Activated CD4-positive, alpha-beta T cell treated with anti-CD3 and anti-CD28 coated beads, Interleukin-2, amount 10 ng/mL, durations not matched to agents 7 days and 5 days (primary cell): ENCODE data around the gene TERF2IP. TPM values are rescaled to one million over a fixed set of nuclear protein-coding genes. Genes with fewer than 3 reads are reported as not detected.

ENCODE experiments used
- CTCF ChIA-PET: fragments of 350-600 bp; sonication (Branson Sonifier 250); formaldehyde crosslinking; loops from one replicate; lab custom pipeline; 2021; ENCODE audit warnings: antibody characterized with exemption; lab: Charles Lee
- POLR2A ChIA-PET: fragments of 350-600 bp; sonication (Branson Sonifier 250); formaldehyde crosslinking; loops from one replicate; lab custom pipeline; 2021; ENCODE audit warnings: antibody characterized with exemption; lab: Charles Lee
- DNase-seq: peaks from one replicate; pipeline ENCODE4 v3.0.0-alpha.2; 2020
- H3K27ac Mint-ChIP-seq: one replicate; pipeline ENCODE4 v1.8.0; 2021; ENCODE audit warnings: mild to moderate bottlenecking, moderate library complexity, mixed read lengths
- H3K27me3 Mint-ChIP-seq: one replicate; pipeline ENCODE4 v1.8.0; 2021; ENCODE audit warnings: mixed read lengths
- H3K36me3 Mint-ChIP-seq: one replicate; pipeline ENCODE4 v1.8.0; 2021; ENCODE audit warnings: low read depth, mixed read lengths
- H3K4me1 Mint-ChIP-seq: one replicate; pipeline ENCODE4 v1.8.0; 2021; ENCODE audit warnings: mixed read lengths
- H3K4me3 Mint-ChIP-seq: one replicate; pipeline ENCODE4 v1.8.0; 2021; ENCODE audit warnings: mild to moderate bottlenecking, moderate library complexity, mixed read lengths
- H3K9me3 Mint-ChIP-seq: one replicate; pipeline ENCODE4 v1.8.0; 2021; ENCODE audit warnings: mixed read lengths
- total RNA-seq, 2 experiments: library from RNA; stranded (reverse); gene quantifications; one replicate each; pipeline ENCODE4 v1.2.3, GENCODE V29; 2021

TERF2IP gene
- total RNA-seq, 2 experiments from 2014 or later: 69.2 to 70.1 TPM

- peak; percentile 14 for DNase-seq
- peak overlapping the region; percentile 99 for H3K27ac Mint-ChIP-seq
- ChIA-PET CTCF (interaction anchor here (0.7 to 2.5 kb wide), 6 partner anchors 8 to 421 kb away, joined by 3 to 15 read pairs (median 4); partner anchors contain the start of genes TMEM170A and TMEM231), POLR2A (interaction anchor here (0.7 kb wide), 1 partner anchor 49 kb away, joined by 3 read pairs; no protein-coding TSS in a partner anchor)
- peaks cover 50% of the 10 kb centered on the region for H3K36me3 Mint-ChIP-seq
- H3K27me3 Mint-ChIP-seq: no peaks in the 10 kb centered on the region
- H3K4me3 Mint-ChIP-seq: peak overlapping the region; percentile 91
- H3K4me1 Mint-ChIP-seq: peaks cover 57% of the 10 kb centered on the region
- no peaks in the 10 kb centered on the region for H3K9me3 Mint-ChIP-seq
Measured at GRCh38 chr16:75621170-75621477, 26.4 kb upstream of the TERF2IP start.

GRCh38 chr16:75622761-75623605, 24.6 kb upstream of the TERF2IP start, which contains the start of gene ADAT1:
TSS of gene ADAT1 (minus strand) at chr16:75623281. CDS start at chr16:75620799, 2,482 bp downstream.
- Mint-ChIP-seq H3K36me3 (peaks cover 53% of the 10 kb centered on the region), H3K27ac (peak within 1 kb of the TSS; percentile 99), H3K9me3 (no peaks in the 10 kb centered on the region), H3K27me3 (no peaks in the 10 kb centered on the region), H3K4me1 (peaks cover 57% of the 10 kb centered on the region), H3K4me3 (peak within 1 kb of the TSS; percentile 91)
- POLR2A ChIA-PET: interaction anchor here (0.6 to 1.5 kb wide), 3 partner anchors 25 to 58 kb away, joined by 3 to 5 read pairs (median 4); partner anchors contain the start of genes KARS1 and TERF2IP
- CTCF ChIA-PET: interaction anchor here (0.6 to 2.5 kb wide), 9 partner anchors 11 to 1324 kb away, joined by 3 to 15 read pairs (median 3); partner anchors contain the start of gene TMEM170A
- DNase-seq: peak; percentile 98

- Mint-ChIP-seq H3K9me3 (no peaks in the 10 kb centered on the region), H3K4me1 (peaks cover 64% of the 10 kb centered on the region), H3K36me3 (peaks cover 59% of the 10 kb centered on the region), H3K27ac (peak overlapping the region; percentile 73), H3K27me3 (no peaks in the 10 kb centered on the region), H3K4me3 (peak overlapping the region; percentile 23)
- CTCF ChIA-PET: no interaction called here
- no peak for DNase-seq
- POLR2A ChIA-PET: no interaction called here
Measured at GRCh38 chr16:75624921-75625334, 22.6 kb upstream of the TERF2IP start.

GRCh38 chr16:75626806-75627205, 20.8 kb upstream of the TERF2IP start:
- no peaks in the 10 kb centered on the region for H3K9me3 Mint-ChIP-seq
- H3K36me3 Mint-ChIP-seq: peaks cover 66% of the 10 kb centered on the region
- peak overlapping the region; percentile 77 for H3K27ac Mint-ChIP-seq
- H3K4me1 Mint-ChIP-seq: peaks cover 46% of the 10 kb centered on the region
- POLR2A ChIA-PET: no interaction called here
- H3K27me3 Mint-ChIP-seq: no peaks in the 10 kb centered on the region
- no peak for DNase-seq
- CTCF ChIA-PET: interaction anchor here (0.9 to 2.6 kb wide), 4 partner anchors 10 to 162 kb away, joined by 3 to 5 read pairs (median 4); partner anchors contain the start of genes KARS1 and TERF2IP
- H3K4me3 Mint-ChIP-seq: no peak overlapping the region

GRCh38 chr16:75627851-75628250, 19.7 kb upstream of the TERF2IP start:
- ChIA-PET POLR2A (interaction anchor here (0.6 kb wide), 1 partner anchor 68 kb away, joined by 3 read pairs; no protein-coding TSS in a partner anchor), CTCF (interaction anchor here (2.6 kb wide), 1 partner anchor 163 kb away, joined by 5 read pairs; no protein-coding TSS in a partner anchor)
- Mint-ChIP-seq H3K27me3 (no peaks in the 10 kb centered on the region), H3K27ac (peak overlapping the region; percentile 77), H3K36me3 (peaks cover 72% of the 10 kb centered on the region), H3K4me1 (peaks cover 38% of the 10 kb centered on the region), H3K9me3 (no peaks in the 10 kb centered on the region), H3K4me3 (no peak overlapping the region)
- no peak for DNase-seq

- H3K27ac Mint-ChIP-seq: peak overlapping the region; percentile 77
- DNase-seq: no peak
- ChIA-PET POLR2A (interaction anchor here (0.6 kb wide), 1 partner anchor 69 kb away, joined by 3 read pairs; no protein-coding TSS in a partner anchor), CTCF (interaction anchor here (2.6 kb wide), 1 partner anchor 163 kb away, joined by 5 read pairs; no protein-coding TSS in a partner anchor)
- no peaks in the 10 kb centered on the region for H3K27me3 Mint-ChIP-seq
- no peak overlapping the region for H3K4me3 Mint-ChIP-seq
- H3K4me1 Mint-ChIP-seq: peaks cover 38% of the 10 kb centered on the region
- peaks cover 76% of the 10 kb centered on the region for H3K36me3 Mint-ChIP-seq
- H3K9me3 Mint-ChIP-seq: no peaks in the 10 kb centered on the region
Measured at GRCh38 chr16:75628351-75628750, 19.2 kb upstream of the TERF2IP start.

GRCh38 chr16:75629132-75629531, 18.4 kb upstream of the TERF2IP start:
- DNase-seq: no peak
- H3K27ac Mint-ChIP-seq: peak overlapping the region; percentile 39
- no peak overlapping the region for H3K4me3 Mint-ChIP-seq
- peaks cover 83% of the 10 kb centered on the region for H3K36me3 Mint-ChIP-seq
- H3K27me3 Mint-ChIP-seq: no peaks in the 10 kb centered on the region
- POLR2A ChIA-PET: no interaction called here
- H3K4me1 Mint-ChIP-seq: peaks cover 38% of the 10 kb centered on the region
- H3K9me3 Mint-ChIP-seq: no peaks in the 10 kb centered on the region
- CTCF ChIA-PET: no interaction called here

GRCh38 chr16:75630052-75630451, 17.5 kb upstream of the TERF2IP start:
- ChIA-PET CTCF (interaction anchor here (1.0 to 1.1 kb wide), 2 partner anchors 11 to 19 kb away, joined by 3 to 4 read pairs; no protein-coding TSS in a partner anchor), POLR2A (no interaction called here)
- Mint-ChIP-seq H3K36me3 (peaks cover 81% of the 10 kb centered on the region), H3K9me3 (no peaks in the 10 kb centered on the region), H3K27me3 (no peaks in the 10 kb centered on the region), H3K4me3 (no peak overlapping the region), H3K27ac (no peak overlapping the region), H3K4me1 (peaks cover 33% of the 10 kb centered on the region)
- DNase-seq: no peak

GRCh38 chr16:75632857-75633256, 14.7 kb upstream of the TERF2IP start:
- Mint-ChIP-seq H3K36me3 (peaks cover 81% of the 10 kb centered on the region), H3K27ac (no peak overlapping the region), H3K9me3 (no peaks in the 10 kb centered on the region)

GRCh38 chr16:75635036-75635435, 12.5 kb upstream of the TERF2IP start:
- no peak for DNase-seq
- Mint-ChIP-seq H3K4me3 (no peak overlapping the region), H3K4me1 (peaks cover 13% of the 10 kb centered on the region), H3K9me3 (no peaks in the 10 kb centered on the region), H3K27me3 (no peaks in the 10 kb centered on the region), H3K36me3 (peaks cover 76% of the 10 kb centered on the region), H3K27ac (no peak overlapping the region)
- ChIA-PET CTCF (no interaction called here), POLR2A (no interaction called here)

More at GRCh38 chr16:75632857-75633256, 14.7 kb upstream of the TERF2IP start:
- Mint-ChIP-seq H3K4me3 (no peak overlapping the region), H3K4me1 (peaks cover 20% of the 10 kb centered on the region), H3K27me3 (no peaks in the 10 kb centered on the region)
- CTCF ChIA-PET: interaction anchor here (1.1 to 2.4 kb wide), 5 partner anchors 9 to 116 kb away, joined by 4 to 11 read pairs (median 5); partner anchors contain the start of genes KARS1 and TERF2IP
- POLR2A ChIA-PET: no interaction called here
- DNase-seq: no peak

- Mint-ChIP-seq H3K4me3 (no peak overlapping the region), H3K4me1 (peaks cover 43% of the 10 kb centered on the region), H3K27me3 (no peaks in the 10 kb centered on the region), H3K9me3 (no peaks in the 10 kb centered on the region), H3K36me3 (peaks cover 73% of the 10 kb centered on the region), H3K27ac (no peak overlapping the region)
- DNase-seq: no peak
- POLR2A ChIA-PET: no interaction called here
- CTCF ChIA-PET: interaction anchor here (1.9 kb wide), 1 partner anchor 8 kb away, joined by 11 read pairs; no protein-coding TSS in a partner anchor
Measured at GRCh38 chr16:75640598-75640997, 7.0 kb upstream of the TERF2IP start.

GRCh38 chr16:75644240-75645012, 3.1 kb upstream of the TERF2IP start:
- H3K27me3 Mint-ChIP-seq: no peaks in the 10 kb centered on the region
- H3K36me3 Mint-ChIP-seq: peaks cover 61% of the 10 kb centered on the region
- CTCF ChIA-PET: interaction anchor here (1.3 to 1.4 kb wide), 2 partner anchors 12 to 22 kb away, joined by 3 to 6 read pairs; no protein-coding TSS in a partner anchor
- DNase-seq: no peak
- no peaks in the 10 kb centered on the region for H3K9me3 Mint-ChIP-seq
- peak overlapping the region; percentile 80 for H3K27ac Mint-ChIP-seq
- POLR2A ChIA-PET: interaction anchor here (0.7 kb wide), 1 partner anchor 23 kb away, joined by 3 read pairs; no protein-coding TSS in a partner anchor
- H3K4me1 Mint-ChIP-seq: peaks cover 48% of the 10 kb centered on the region
- H3K4me3 Mint-ChIP-seq: peak overlapping the region; percentile 64
